ENCODE measurements around the gene RAP1B. TPM values are rescaled to one million over a fixed set of nuclear protein-coding genes. Genes with fewer than 3 reads are reported as not detected.

RAP1B gene
- total and polyA plus RNA-seq, 2 donors (not counting 1 experiment from before 2014, with no cell fraction given) = 54.5 to 159 TPM

- DNase-seq (no peak), ATAC-seq (ENCODE audit: low read depth) (no peak)
- Mint-ChIP-seq H3K27me3 (no peaks in the 10 kb centered on the region), H3K27ac (peak overlapping the region; percentile 87), H3K4me3 (peak overlapping the region; percentile 87), H3K4me1 (peaks cover 52% of the 10 kb centered on the region), H3K9me3 (ENCODE audit: insufficient read depth) (no peaks in the 10 kb centered on the region)
- intact Hi-C loops (cut with micrococcal nuclease) = loop anchor here (2.0 to 5.0 kb wide), 2 partner anchors 19 to 625 kb away; partner anchors contain the start of gene CPSF6
- WGBS (ENCODE audit: insufficient coverage) = no CpG with 5 or more reads among the region's 5 CpGs
- Histone ChIP-seq H3K27me3 (replicated peaks in 1 of 4; ENCODE audit: control extremely low read depth in 1 of 4, control insufficient read depth in 3 of 4, insufficient read depth in 4 of 4, low read length in 3 of 4) (no peaks in the 10 kb centered on the region), H3K4me2 (replicated peaks; ENCODE audit: low read depth, low read length, poor library complexity, severe bottlenecking) (peak overlapping the region; percentile 80), H4K20me1 (ENCODE audit: control insufficient read depth, insufficient read depth, low read length, poor library complexity, severe bottlenecking) (peaks cover 54% of the 10 kb centered on the region), H2AFZ (ENCODE audit: insufficient read depth, low read depth, low read length, poor library complexity, severe bottlenecking) (no peak overlapping the region), H3K9ac (ENCODE audit: low read length) (peak overlapping the region; percentile 91), H3K79me2 (ENCODE audit: control insufficient read depth, insufficient read depth, low read length) (peaks cover 60% of the 10 kb centered on the region), H3K27ac (ENCODE audit: low read length in 2 of 2) (peak overlapping the region; percentile 91 to 94), H3K4me1 (ENCODE audit: control insufficient read depth in 2 of 2, insufficient read depth in 2 of 2, low read length in 2 of 2) (peaks cover 44 to 49% of the 10 kb centered on the region in 2 donors), H3K9me3 (ENCODE audit: control extremely low read depth in 1 of 3, control insufficient read depth in 2 of 3, insufficient read depth in 1 of 3, low read length in 2 of 3) (peaks cover 0 to 2% (median 0%) of the 10 kb centered on the region in 3 donors), H3K36me3 (replicated peaks in 1 of 2; ENCODE audit: control extremely low read depth in 1 of 2, control insufficient read depth in 1 of 2, extremely low read depth in 1 of 2, insufficient read depth in 2 of 2, low read length in 1 of 2) (peaks cover 0 to 3% of the 10 kb centered on the region in 2 experiments), H3K4me3 (ENCODE audit: control extremely low read depth in 1 of 5, extremely low read depth in 1 of 5, insufficient read depth in 1 of 5, low read depth in 2 of 5, low read length in 4 of 5) (peak overlapping the region; percentile 61 to 99 (median 90))
- CTCF ChIA-PET = interaction anchor here (0.7 to 1.8 kb wide), 6 partner anchors 10 to 253 kb away, joined by 3 to 4 read pairs (median 3); no protein-coding TSS in a partner anchor
- TF ChIP-seq EZH2 (IDR thresholded peaks at IDR 0.05; ENCODE audit: borderline replicate concordance, insufficient read depth, low read depth, low read length, poor library complexity, severe bottlenecking) (no peak), CTCF (IDR thresholded peaks at IDR 0.05) (no peak)
- POLR2A ChIA-PET = interaction anchor here (1.1 kb wide), 1 partner anchor 34 kb away, joined by 3 read pairs; no protein-coding TSS in a partner anchor
Observed at GRCh38 chr12:68612202-68612601, 1.5 kb downstream of the RAP1B start.

- Histone ChIP-seq H3K27me3 (replicated peaks in 1 of 4; ENCODE audit: control extremely low read depth in 1 of 4, control insufficient read depth in 3 of 4, insufficient read depth in 4 of 4, low read length in 3 of 4) (no peaks in the 10 kb centered on the region), H3K4me3 (ENCODE audit: control extremely low read depth in 1 of 5, extremely low read depth in 1 of 5, insufficient read depth in 1 of 5, low read depth in 2 of 5, low read length in 4 of 5) (peak overlapping the region; percentile 61 to 99 (median 90)), H4K20me1 (ENCODE audit: control insufficient read depth, insufficient read depth, low read length, poor library complexity, severe bottlenecking) (peaks cover 59% of the 10 kb centered on the region), H3K79me2 (ENCODE audit: control insufficient read depth, insufficient read depth, low read length) (peaks cover 65% of the 10 kb centered on the region), H2AFZ (ENCODE audit: insufficient read depth, low read depth, low read length, poor library complexity, severe bottlenecking) (no peak overlapping the region), H3K9me3 (ENCODE audit: control extremely low read depth in 1 of 3, control insufficient read depth in 2 of 3, insufficient read depth in 1 of 3, low read length in 2 of 3) (peaks cover 0 to 2% (median 0%) of the 10 kb centered on the region in 3 donors), H3K36me3 (replicated peaks in 1 of 2; ENCODE audit: control extremely low read depth in 1 of 2, control insufficient read depth in 1 of 2, extremely low read depth in 1 of 2, insufficient read depth in 2 of 2, low read length in 1 of 2) (peaks cover 0 to 3% of the 10 kb centered on the region in 2 experiments), H3K4me1 (ENCODE audit: control insufficient read depth in 2 of 2, insufficient read depth in 2 of 2, low read length in 2 of 2) (peaks cover 47 to 54% of the 10 kb centered on the region in 2 donors), H3K27ac (ENCODE audit: low read length in 2 of 2) (peak overlapping the region; percentile 91 to 94), H3K9ac (ENCODE audit: low read length) (peak overlapping the region; percentile 91), H3K4me2 (replicated peaks; ENCODE audit: low read depth, low read length, poor library complexity, severe bottlenecking) (peak overlapping the region; percentile 80)
- WGBS (ENCODE audit: insufficient coverage) = 33% methylated on average over 3 of the region's 6 CpGs
- Mint-ChIP-seq H3K9me3 (ENCODE audit: insufficient read depth) (no peaks in the 10 kb centered on the region), H3K27ac (peak overlapping the region; percentile 87), H3K4me1 (peaks cover 57% of the 10 kb centered on the region), H3K4me3 (peak overlapping the region; percentile 87), H3K27me3 (no peaks in the 10 kb centered on the region)
- TF ChIP-seq EZH2 (IDR thresholded peaks at IDR 0.05; ENCODE audit: borderline replicate concordance, insufficient read depth, low read depth, low read length, poor library complexity, severe bottlenecking) = no peak
- no peak for TF ChIP-seq CTCF (IDR thresholded peaks at IDR 0.05)
- DNase-seq (no peak), ATAC-seq (ENCODE audit: low read depth) (no peak)
- ChIA-PET POLR2A (interaction anchor here (0.6 to 1.1 kb wide), 2 partner anchors 33 to 242 kb away, joined by 3 read pairs; no protein-coding TSS in a partner anchor), CTCF (interaction anchor here (0.7 to 1.8 kb wide), 6 partner anchors 9 to 254 kb away, joined by 3 to 4 read pairs (median 4); no protein-coding TSS in a partner anchor)
- intact Hi-C loops (cut with micrococcal nuclease) = loop anchor here (1.0 to 5.0 kb wide), 3 partner anchors 10 to 625 kb away; partner anchors contain the start of gene CPSF6
Observed at GRCh38 chr12:68612697-68613096, 2.0 kb downstream of the RAP1B start.

All from B cell (primary cell).